ENCODE data around the gene MON2.

GRCh38 chr12:62631471-62632410, 165.1 kb downstream of the MON2 start:
- TF ChIP-seq POLR2A (IDR thresholded peaks at IDR 0.05) (no peak), EP300 (IDR thresholded peaks at IDR 0.05) (no peak)
- TF ChIP-seq, protein P1, sequence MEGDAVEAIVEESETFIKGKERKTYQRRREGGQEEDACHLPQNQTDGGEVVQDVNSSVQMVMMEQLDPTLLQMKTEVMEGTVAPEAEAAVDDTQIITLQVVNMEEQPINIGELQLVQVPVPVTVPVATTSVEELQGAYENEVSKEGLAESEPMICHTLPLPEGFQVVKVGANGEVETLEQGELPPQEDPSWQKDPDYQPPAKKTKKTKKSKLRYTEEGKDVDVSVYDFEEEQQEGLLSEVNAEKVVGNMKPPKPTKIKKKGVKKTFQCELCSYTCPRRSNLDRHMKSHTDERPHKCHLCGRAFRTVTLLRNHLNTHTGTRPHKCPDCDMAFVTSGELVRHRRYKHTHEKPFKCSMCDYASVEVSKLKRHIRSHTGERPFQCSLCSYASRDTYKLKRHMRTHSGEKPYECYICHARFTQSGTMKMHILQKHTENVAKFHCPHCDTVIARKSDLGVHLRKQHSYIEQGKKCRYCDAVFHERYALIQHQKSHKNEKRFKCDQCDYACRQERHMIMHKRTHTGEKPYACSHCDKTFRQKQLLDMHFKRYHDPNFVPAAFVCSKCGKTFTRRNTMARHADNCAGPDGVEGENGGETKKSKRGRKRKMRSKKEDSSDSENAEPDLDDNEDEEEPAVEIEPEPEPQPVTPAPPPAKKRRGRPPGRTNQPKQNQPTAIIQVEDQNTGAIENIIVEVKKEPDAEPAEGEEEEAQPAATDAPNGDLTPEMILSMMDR (IDR thresholded peaks at IDR 0.05): no peak
